ENCODE measurements around the gene APOL3.
"Not testable (repeated sequence)": the region's sequence is repeated elsewhere in the genome, so short reads cannot be mapped to it uniquely, and the experiment has no call there.

APOL3 gene

GRCh38 chr22:36165141-36165540 lies 4.6 kb upstream of the APOL3 start:
- no peak for DNase-seq (ENCODE audit: extremely low read depth, low read depth)
- TF ChIP-seq CTCF (IDR thresholded peaks at IDR 0.05; ENCODE audit: low read depth, low read length), result no peak

- TF ChIP-seq CTCF (IDR thresholded peaks at IDR 0.05; ENCODE audit: low read depth, low read length), result no peak
- DNase-seq (ENCODE audit: extremely low read depth, low read depth), result no peak
These were observed 4.1 kb upstream of the APOL3 start for GRCh38 chr22:36164621-36165020.

- TF ChIP-seq CTCF (IDR thresholded peaks at IDR 0.05; ENCODE audit: low read depth, low read length), result no peak
These were observed 2.9 kb upstream of the APOL3 start for GRCh38 chr22:36163497-36163896.

DNA sequence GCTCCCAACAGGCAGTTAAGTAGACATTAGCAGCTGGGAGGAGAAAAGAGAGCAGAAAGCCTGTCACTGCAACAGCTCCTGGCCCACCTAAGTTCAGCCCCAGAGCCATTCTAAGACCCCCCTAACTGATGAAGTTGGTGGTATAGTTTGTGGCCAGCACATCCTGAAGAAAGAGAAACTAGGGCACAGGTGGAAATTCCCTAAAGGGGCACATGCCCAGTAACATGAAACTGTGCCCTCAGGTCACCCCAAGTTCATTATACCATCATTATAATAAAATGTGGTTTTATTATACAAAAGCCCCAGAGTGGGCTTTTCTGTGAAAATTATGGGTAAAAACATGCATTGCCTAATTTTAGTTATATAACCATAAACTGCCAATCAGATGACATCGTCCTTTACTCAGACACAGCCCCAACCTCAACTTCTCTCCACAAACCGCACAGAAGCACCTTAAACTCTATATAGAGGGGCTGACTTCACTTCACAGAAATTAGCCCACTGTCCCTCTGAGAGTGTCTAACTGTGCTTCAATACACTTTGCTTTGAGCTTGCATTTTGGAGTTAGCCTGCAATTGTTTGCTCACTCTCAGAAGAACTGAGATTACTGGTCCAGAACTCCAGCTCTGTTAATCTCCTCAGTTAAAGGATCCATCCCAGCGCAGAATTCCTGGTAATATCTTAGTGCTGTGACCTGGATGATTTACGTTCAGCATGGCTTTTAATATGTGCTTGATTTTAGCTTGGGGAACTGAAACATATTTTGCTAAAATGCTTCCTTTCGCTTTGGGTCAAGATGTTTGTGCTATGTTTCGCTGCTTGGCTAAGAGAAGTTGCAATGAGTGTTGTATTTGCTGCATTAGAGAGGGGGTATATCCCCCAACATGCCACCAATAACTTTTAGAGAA lies 1.8 kb upstream of the APOL3 start:
- DNase-seq (ENCODE audit: extremely low read depth, low read depth), result no peak

More at GRCh38 chr22:36163497-36163896, 2.9 kb upstream of the APOL3 start:
- no peak for DNase-seq (ENCODE audit: extremely low read depth, low read depth)

DNA sequence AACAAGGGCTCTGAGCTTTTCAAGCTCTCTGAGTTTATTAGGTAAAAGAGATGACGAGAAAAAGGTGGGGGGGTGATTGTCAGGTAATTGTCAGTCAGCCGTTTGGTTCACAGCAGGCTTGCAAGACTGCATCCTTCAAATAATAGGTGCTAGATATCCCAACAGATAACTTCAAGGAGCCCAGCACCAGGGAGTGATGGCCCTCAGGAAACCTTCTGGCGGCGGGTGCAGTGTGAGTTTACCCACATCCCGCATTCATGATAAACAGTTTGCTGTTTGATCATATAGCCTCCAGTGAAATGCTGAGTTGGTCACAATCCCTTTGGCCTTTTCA lies 1.2 kb upstream of the APOL3 start:
- DNase-seq (ENCODE audit: extremely low read depth, low read depth), result not testable (repeated sequence)

More for the DNA sequence above, 1.8 kb upstream of the APOL3 start:
- no peak for TF ChIP-seq CTCF (IDR thresholded peaks at IDR 0.05; ENCODE audit: low read depth, low read length)

- no peak for DNase-seq (ENCODE audit: extremely low read depth, low read depth)
- no peak for TF ChIP-seq CTCF (IDR thresholded peaks at IDR 0.05; ENCODE audit: low read depth, low read length)
These were observed 3.8 kb downstream of the APOL3 start for GRCh38 chr22:36156515-36157419.

- no peak for DNase-seq (ENCODE audit: extremely low read depth, low read depth)
- TF ChIP-seq CTCF (IDR thresholded peaks at IDR 0.05; ENCODE audit: low read depth, low read length), result no peak
These were observed 4.4 kb downstream of the APOL3 start for GRCh38 chr22:36156119-36156514.
